Endothelial cell of umbilical vein (primary cell): ENCODE results near the gene C9orf78. TPM values are rescaled to one million over a fixed set of nuclear protein-coding genes. Genes with fewer than 3 reads are reported as not detected.
A peak's percentile ranks its signal among the peaks of the same experiment; 100 is the strongest.

Experiments used
- BruUV-seq: library from RNA; stranded (reverse); fragments of 400-500 nt; replicated peaks from 2 replicates; lab custom pipeline; 2021; lab: Mats Ljungman, UMichigan
- CTCF ChIA-PET: fragments of 300-600, 350-600 bp; sonication (Branson Sonifier 250); formaldehyde crosslinking; loops from one replicate; lab custom pipeline; 2021; ENCODE audit warnings: antibody characterized with exemption, inconsistent platforms; lab: Charles Lee
- POLR2A ChIA-PET: fragments of 300-600, 350-600 bp; sonication (Branson Sonifier 250); formaldehyde crosslinking; loops from one replicate; lab custom pipeline; 2021; ENCODE audit warnings: antibody characterized with exemption, inconsistent platforms; lab: Charles Lee
- DNase-seq: peaks from one replicate; pipeline ENCODE4 v3.0.0-alpha.2; 2011; ENCODE audit warnings: low read depth, low spot score
- FAIRE-seq: peaks from 2 replicates; lab custom pipeline; 2011; peaks lifted over from hg19 to GRCh38; lab: Jason Lieb, UNC
- H2AFZ ChIP-seq: 2 replicates; pipeline ENCODE4 v1.6.0; 2012; ENCODE audit warnings: low read depth, low read length, control low read depth, inconsistent platforms
- H3K27ac ChIP-seq: 2 replicates; pipeline ENCODE4 v1.5.1; 2011; ENCODE audit warnings: low read depth, mild to moderate bottlenecking, control low read depth, low read length, moderate library complexity; ENCODE audit not compliant: insufficient read depth
- H3K27me3 ChIP-seq, 2 experiments: 2 replicates each; pipeline versions ENCODE4 v1.6.0 to v1.6.1; 2011; ENCODE audit warnings: low read length in 2 of 2, mixed read lengths in 1 of 2; ENCODE audit not compliant: control insufficient read depth in 2 of 2, insufficient read depth in 2 of 2
- H3K36me3 ChIP-seq, 2 experiments: 2 replicates in 1 of 2; 3 replicates in 1 of 2; pipeline ENCODE4 v1.5.1; 2011; ENCODE audit warnings: low read length in 2 of 2, mild to moderate bottlenecking in 1 of 2, moderate library complexity in 1 of 2; ENCODE audit not compliant: control insufficient read depth in 2 of 2, insufficient read depth in 2 of 2; ENCODE audit errors: extremely low read depth in 1 of 2
- H3K4me1 ChIP-seq: 3 replicates; pipeline ENCODE4 v1.5.1; 2011; ENCODE audit warnings: mild to moderate bottlenecking, low read length; ENCODE audit not compliant: control insufficient read depth, insufficient read depth; ENCODE audit errors: extremely low read depth
- H3K4me2 ChIP-seq: 2 replicates; pipeline ENCODE4 v1.6.1; 2011; ENCODE audit warnings: low read length, control low read depth, mixed read lengths; ENCODE audit not compliant: insufficient read depth
- H3K4me3 ChIP-seq, 3 experiments: fragments of 200-600 bp in 1 of 3; sonication (generic), shearing (Covaris generic) in 1 of 3; replicated peaks in 1 of 3; 2 replicates each; pipeline ENCODE4 v1.5.1; 2011 to 2016; ENCODE audit warnings: control low read depth in 3 of 3, low read length in 3 of 3, mild to moderate bottlenecking in 2 of 3, inconsistent platforms in 1 of 3, low read depth in 1 of 3, moderate library complexity in 1 of 3; ENCODE audit not compliant: insufficient read depth in 1 of 3
- H3K79me2 ChIP-seq: 2 replicates; pipeline ENCODE4 v1.6.0; 2012; ENCODE audit warnings: low read length, inconsistent platforms; ENCODE audit not compliant: control insufficient read depth, insufficient read depth
- H3K9ac ChIP-seq: replicated peaks from 2 replicates; pipeline ENCODE3; 2011; ENCODE audit warnings: low read length, control low read depth; ENCODE audit not compliant: insufficient read depth; ENCODE audit errors: extremely low read depth
- H3K9me1 ChIP-seq: replicated peaks from 3 replicates; pipeline ENCODE4 v1.6.0; 2011; ENCODE audit warnings: mild to moderate bottlenecking, low read length; ENCODE audit not compliant: control insufficient read depth, insufficient read depth; ENCODE audit errors: extremely low read depth
- H3K9me3 ChIP-seq: replicated peaks from 2 replicates; pipeline ENCODE4 v1.5.1; 2012; ENCODE audit warnings: low read length, inconsistent platforms; ENCODE audit not compliant: control insufficient read depth, insufficient read depth
- H4K20me1 ChIP-seq: replicated peaks from 2 replicates; pipeline ENCODE3; 2011; ENCODE audit warnings: mild to moderate bottlenecking, low read length; ENCODE audit not compliant: control insufficient read depth, insufficient read depth; ENCODE audit errors: extremely low read depth
- EZH2 ChIP-seq: IDR thresholded peaks from 2 replicates; pipeline ENCODE4 v1.6.1; 2012; ENCODE audit warnings: borderline replicate concordance, low read depth, mild to moderate bottlenecking, moderate library complexity, low read length, inconsistent platforms; ENCODE audit not compliant: severe bottlenecking
- GATA2 ChIP-seq: IDR thresholded peaks from 2 replicates; pipeline ENCODE4 v1.7.0; 2011; ENCODE audit warnings: low read depth, mild to moderate bottlenecking, moderate library complexity, mixed read lengths, low read length; ENCODE audit not compliant: insufficient read length, insufficient read depth
- JUN ChIP-seq: IDR thresholded peaks from 2 replicates; pipeline ENCODE4 v1.6.1; 2011; ENCODE audit warnings: borderline replicate concordance, low read depth; ENCODE audit not compliant: insufficient read length, insufficient read depth
- MAX ChIP-seq: IDR thresholded peaks from 2 replicates; pipeline ENCODE4 v1.6.1; 2011; ENCODE audit not compliant: insufficient read depth, insufficient read length
- MYC ChIP-seq: IDR thresholded peaks from one replicate; pipeline ENCODE4 v1.6.1; 2011; ENCODE audit warnings: mild to moderate bottlenecking, low read depth, low read length
- POLR2A ChIP-seq: IDR thresholded peaks from 2 replicates; pipeline ENCODE4 v1.6.1; 2012; ENCODE audit warnings: low read depth, mild to moderate bottlenecking, control low read depth, low read length
- POLR2AphosphoS5 ChIP-seq: IDR thresholded peaks from 2 replicates; pipeline ENCODE4 v1.6.1; 2012; ENCODE audit warnings: low read depth, mild to moderate bottlenecking, control low read depth, low read length, moderate library complexity; ENCODE audit not compliant: insufficient read depth
- dilution Hi-C: fragments of 300-500 bp; cut with MboI; formaldehyde crosslinking; loops from one replicate; pipeline ENCODE4 v1.15.0; 2019; ENCODE audit warnings: low sequenced_read_pairs; ENCODE audit not compliant: extremely low pct_ligation_motif_present
- intact Hi-C: fragments of 100-400 bp; cut with micrococcal nuclease; formaldehyde crosslinking; loops from one replicate; pipeline ENCODE4 v1.10.0; 2022
- polyA plus RNA-seq, 4 experiments: library from polyadenylated mRNA; depleted of rRNA in 3 of 4; stranded (reverse) in 3 of 4; unstranded in 1 of 4; fragments of >200 nt; gene quantifications; 2 replicates each; pipeline versions ENCODE4 v1.2.1 to v1.2.3, GENCODE V29; 2011 to 2012; ENCODE audit warnings: missing spikeins in 1 of 4
- total RNA-seq: library from RNA; stranded (reverse); gene quantifications from 2 replicates; pipeline ENCODE4 v1.2.3, GENCODE V29; 2021

C9orf78 gene
- total and polyA plus RNA-seq, 2 donors (not counting 3 experiments of a cell fraction or from before 2014, with no cell fraction given), result 17.9 to 34.6 TPM

GRCh38 chr9:129802833-129803675 is 32.0 kb downstream of the C9orf78 start, which contains the start of gene TOR1B:
TOR1B (plus strand) TSS chr9:129803184; CDS start chr9:129803213, 29 bp downstream.
- no peaks in the 10 kb centered on the region for H3K9me1 ChIP-seq
- H2AFZ ChIP-seq, result peak within 1 kb of the TSS; percentile 100
- H3K4me2 ChIP-seq, result peak within 1 kb of the TSS; percentile 93
- peaks cover 9% of the 10 kb centered on the region for H3K79me2 ChIP-seq
- peaks cover 11% of the 10 kb centered on the region for H3K4me1 ChIP-seq
- H3K4me3 ChIP-seq, result peak within 1 kb of the TSS; percentile 59 to 89 (median 85)
- no peak for TF ChIP-seq EZH2
- TF ChIP-seq POLR2AphosphoS5, result peak; percentile 89
- TF ChIP-seq POLR2A, result peak; percentile 89
- TF ChIP-seq MYC, result no peak
- H3K9ac ChIP-seq, result peak within 1 kb of the TSS; percentile 41
- peak within 1 kb of the TSS; percentile 34 for H3K27ac ChIP-seq
- ChIA-PET CTCF (interaction anchor here (1.0 kb wide), 2 partner anchors 12 to 13 kb away, joined by 4 read pairs; no protein-coding TSS in a partner anchor), POLR2A (interaction anchor here (0.7 to 0.9 kb wide), 2 partner anchors 10 to 13 kb away, joined by 3 read pairs; no protein-coding TSS in a partner anchor)
- no peaks in the 10 kb centered on the region for H3K36me3 ChIP-seq
- no TSS peak for BruUV-seq
- DNase-seq (peak; percentile 96), FAIRE-seq (peak; percentile 88)
- dilution Hi-C loops, result no loop called here
- no peaks in the 10 kb centered on the region for H3K9me3 ChIP-seq
- intact Hi-C loops, result no loop called here
- no peaks in the 10 kb centered on the region for H4K20me1 ChIP-seq
- H3K27me3 ChIP-seq, result no peaks in the 10 kb centered on the region

GRCh38 chr9:129801504-129801903 is 33.6 kb downstream of the C9orf78 start:
- Histone ChIP-seq H3K27ac (no peak overlapping the region), H3K79me2 (peaks cover 7% of the 10 kb centered on the region), H3K27me3 (no peaks in the 10 kb centered on the region), H3K4me1 (peaks cover 11% of the 10 kb centered on the region), H3K9me3 (no peaks in the 10 kb centered on the region), H3K9ac (no peak overlapping the region), H3K4me2 (no peak overlapping the region), H4K20me1 (no peaks in the 10 kb centered on the region), H3K4me3 (no peak overlapping the region), H2AFZ (no peak overlapping the region), H3K9me1 (no peaks in the 10 kb centered on the region), H3K36me3 (no peaks in the 10 kb centered on the region)
- no peak for TF ChIP-seq POLR2A
- TF ChIP-seq GATA2, result no peak
- TF ChIP-seq MAX, result no peak
- TF ChIP-seq JUN, result no peak
- no peak for TF ChIP-seq POLR2AphosphoS5
- no TSS peak for BruUV-seq
- CTCF ChIA-PET, result no interaction called here
- FAIRE-seq (no peak), DNase-seq (no peak)
- dilution Hi-C loops (no loop called here), intact Hi-C loops (no loop called here)
- POLR2A ChIA-PET, result no interaction called here
